ENCODE measurements around the gene COX8C.
"Not testable (repeated sequence)": the region's sequence is repeated elsewhere in the genome, so short reads cannot be mapped to it uniquely, and the experiment has no call there.

The COX8C gene

GRCh38 chr14:93375673-93376156 lies 28.7 kb downstream of the COX8C start:
- DNase-seq: no peak

- no peak for DNase-seq
These were observed 32.8 kb downstream of the COX8C start for GRCh38 chr14:93379831-93380230.

- DNase-seq: no peak
These were observed 34.7 kb downstream of the COX8C start for GRCh38 chr14:93381644-93382043.

- not testable (repeated sequence) for DNase-seq
These were observed 37.3 kb downstream of the COX8C start for GRCh38 chr14:93384256-93384655.

- DNase-seq: no peak
These were observed 48.2 kb downstream of the COX8C start for GRCh38 chr14:93395231-93395630.

GRCh38 chr14:93396456-93396855 lies 49.5 kb downstream of the COX8C start:
- DNase-seq: no peak
